OCI-LY7 (cell line): ENCODE results near the gene VDR. TPM values are rescaled to one million over a fixed set of nuclear protein-coding genes. Genes with fewer than 3 reads are reported as not detected.

Experiments used
- BruUV-seq: library from RNA; stranded (reverse); fragments of 400-500 nt; replicated peaks from 2 replicates; lab custom pipeline; 2021; lab: Mats Ljungman, UMichigan
- CTCF ChIA-PET: fragments of 300-600 bp; sonication (Branson Sonifier 250); formaldehyde crosslinking; loops from one replicate; lab custom pipeline; 2022; ENCODE audit warnings: antibody characterized with exemption; ENCODE audit not compliant: unreplicated experiment; lab: Charles Lee
- POLR2A ChIA-PET: fragments of 300-600 bp; sonication (Branson Sonifier 250); formaldehyde crosslinking; loops from one replicate; lab custom pipeline; 2022; ENCODE audit warnings: antibody characterized with exemption; lab: Charles Lee
- DNase-seq: peaks from one replicate; pipeline ENCODE4 v3.0.0-alpha.2; 2015; ENCODE audit warnings: low spot score
- H2AFZ ChIP-seq: fragments of 200-600 bp; sonication (generic), shearing (Covaris generic); 2 replicates; pipeline ENCODE4 v1.6.1; 2014; ENCODE audit warnings: mild to moderate bottlenecking, antibody characterized with exemption, low read length, moderate library complexity
- H3K27ac ChIP-seq: fragments of 200-600 bp; sonication (generic); 2 replicates; pipeline ENCODE4 v1.5.1; 2014; ENCODE audit warnings: mixed run types, low read depth, mild to moderate bottlenecking, moderate library complexity, low read length, inconsistent platforms; ENCODE audit not compliant: poor library complexity, severe bottlenecking
- H3K36me3 ChIP-seq: fragments of 200-600 bp; sonication (generic); 2 replicates; pipeline ENCODE4 v1.6.1; 2014; ENCODE audit warnings: mild to moderate bottlenecking, antibody characterized with exemption, low read length, moderate library complexity, mixed read lengths; ENCODE audit not compliant: insufficient read depth
- H3K4me1 ChIP-seq: fragments of 200-600 bp; sonication (generic); 2 replicates; pipeline ENCODE4 v1.5.1; 2014; ENCODE audit warnings: mild to moderate bottlenecking, low read length; ENCODE audit not compliant: insufficient read depth, poor library complexity, severe bottlenecking
- H3K4me2 ChIP-seq: fragments of 200-600 bp; sonication (generic); 2 replicates; pipeline ENCODE4 v1.6.1; 2014; ENCODE audit warnings: mild to moderate bottlenecking, low read length
- H3K4me3 ChIP-seq: fragments of 200-600 bp; sonication (generic); 2 replicates; pipeline ENCODE4 v1.5.1; 2014; ENCODE audit warnings: mild to moderate bottlenecking, low read depth, low read length; ENCODE audit not compliant: poor library complexity, severe bottlenecking
- H3K79me2 ChIP-seq: fragments of 200-600 bp; sonication (generic); 2 replicates; pipeline ENCODE4 v1.6.1; 2016; ENCODE audit warnings: low read depth, mild to moderate bottlenecking, low read length, moderate library complexity, mixed read lengths; ENCODE audit not compliant: insufficient read depth
- H3K9me2 ChIP-seq: fragments of 200-600 bp; sonication (generic); 2 replicates; pipeline ENCODE4 v1.6.1; 2016; ENCODE audit warnings: mild to moderate bottlenecking, low read length, mixed read lengths; ENCODE audit not compliant: insufficient read depth
- H3K9me3 ChIP-seq: fragments of 200-600 bp; sonication (generic); 2 replicates; pipeline ENCODE4 v1.6.1; 2014; ENCODE audit warnings: mild to moderate bottlenecking, mixed run types, low read length, mixed read lengths
- H4K20me1 ChIP-seq: fragments of 200-600 bp; sonication (generic); 2 replicates; pipeline ENCODE4 v1.6.1; 2014; ENCODE audit warnings: mild to moderate bottlenecking, antibody characterized with exemption, low read length, moderate library complexity, mixed read lengths; ENCODE audit not compliant: insufficient read depth
- CTCF ChIP-seq: fragments of 200-600 bp; sonication (generic); conservative IDR thresholded peaks from 2 replicates; pipeline ENCODE4 v1.5.1; 2014; ENCODE audit warnings: mild to moderate bottlenecking, antibody characterized with exemption, low read length, moderate library complexity, mixed read lengths
- EZH2phosphoT487 ChIP-seq: fragments of 200-600 bp; sonication (generic); IDR thresholded peaks from 2 replicates; pipeline ENCODE4 v1.6.1; 2018; ENCODE audit warnings: low read depth, borderline replicate concordance, mild to moderate bottlenecking, mixed run types, antibody characterized with exemption, low read length, moderate library complexity, mixed read lengths
- intact Hi-C: fragments of 100-400 bp; cut with micrococcal nuclease; formaldehyde crosslinking; loops from one replicate; pipeline ENCODE4 v1.10.0; 2022; ENCODE audit not compliant: unreplicated experiment
- total RNA-seq, 2 experiments: library from RNA; depleted of rRNA in 1 of 2; stranded (reverse); fragments of >200 nt in 1 of 2; shearing (Covaris generic) in 1 of 2; gene quantifications; 2 replicates each; pipeline ENCODE4 v1.2.3, GENCODE V29; 2014 to 2022

Gene VDR
- total RNA-seq, 2 experiments from 2014 or later, result 1.9 to 5.4 TPM

DNA sequence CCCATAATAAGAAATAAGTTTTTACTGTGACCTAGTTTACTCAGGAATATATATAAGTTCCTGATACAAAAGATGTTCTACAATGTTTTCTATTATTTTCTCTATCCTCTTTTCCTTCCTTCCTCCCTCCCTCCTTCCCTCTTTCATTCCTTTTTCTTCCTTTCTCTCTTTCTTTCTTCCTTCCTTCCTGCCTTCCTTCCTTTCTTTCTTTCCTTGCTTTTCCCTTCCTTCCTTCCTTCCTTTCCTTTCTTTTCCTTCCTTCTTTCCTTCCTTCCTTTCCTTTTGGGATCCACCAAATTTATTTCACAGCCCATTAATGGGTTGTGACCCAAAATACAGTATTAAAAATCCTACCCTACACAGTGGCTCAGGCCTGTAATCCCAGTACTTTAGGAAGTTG is 3.9 kb upstream of the VDR start:
- ChIA-PET CTCF (no interaction called here), POLR2A (no interaction called here)
- no peaks in the 10 kb centered on the region for H3K79me2 ChIP-seq
- H3K9me3 ChIP-seq, result no peaks in the 10 kb centered on the region
- no peak overlapping the region for H2AFZ ChIP-seq
- H3K4me3 ChIP-seq, result no peak overlapping the region
- no peak for DNase-seq
- peaks cover 7% of the 10 kb centered on the region for H3K4me1 ChIP-seq
- no peak overlapping the region for H3K4me2 ChIP-seq
- TF ChIP-seq EZH2phosphoT487, result no peak
- TF ChIP-seq CTCF, result no peak
- H3K9me2 ChIP-seq, result no peaks in the 10 kb centered on the region
- intact Hi-C loops, result no loop called here
- BruUV-seq, result no TSS peak
- H4K20me1 ChIP-seq, result no peaks in the 10 kb centered on the region
- no peak overlapping the region for H3K27ac ChIP-seq
- H3K36me3 ChIP-seq, result no peaks in the 10 kb centered on the region

DNA sequence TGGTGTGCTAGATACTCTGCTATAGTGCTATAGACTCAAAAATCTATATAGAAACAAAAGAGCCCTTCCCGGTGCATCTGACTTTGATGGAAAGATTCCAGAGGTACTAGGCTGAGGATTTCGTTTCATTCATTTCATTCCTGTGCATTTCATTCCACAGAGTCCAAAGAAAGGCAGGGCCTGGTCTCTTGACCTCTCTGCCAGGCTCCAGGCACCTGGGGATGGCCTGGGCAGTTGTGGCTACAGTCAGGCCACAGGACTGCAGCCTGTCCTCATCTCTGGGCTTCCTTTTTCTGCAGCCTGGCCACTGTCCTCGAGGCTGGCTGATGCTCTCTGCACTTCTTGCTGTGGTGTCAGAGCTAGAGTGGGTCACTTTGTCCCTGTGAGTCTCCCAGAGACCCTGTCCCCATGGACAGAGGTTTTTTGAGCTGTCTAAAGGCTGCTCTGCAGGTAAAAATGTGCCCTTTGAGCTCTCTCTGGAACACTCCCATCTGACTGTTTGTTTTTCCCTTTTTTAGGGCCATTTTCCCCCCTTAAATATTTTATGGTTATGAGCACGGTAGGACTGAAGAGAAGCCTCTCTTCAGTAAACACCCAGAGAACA is 3.2 kb upstream of the VDR start:
- Histone ChIP-seq H3K4me2 (no peak overlapping the region), H3K79me2 (no peaks in the 10 kb centered on the region), H3K4me1 (peaks cover 10% of the 10 kb centered on the region), H3K9me3 (no peaks in the 10 kb centered on the region), H3K9me2 (no peaks in the 10 kb centered on the region), H4K20me1 (no peaks in the 10 kb centered on the region), H3K27ac (no peak overlapping the region), H2AFZ (no peak overlapping the region), H3K36me3 (no peaks in the 10 kb centered on the region), H3K4me3 (no peak overlapping the region)
- DNase-seq, result no peak
- intact Hi-C loops, result no loop called here
- CTCF ChIA-PET, result no interaction called here
- no peak for TF ChIP-seq EZH2phosphoT487
- BruUV-seq, result no TSS peak
- POLR2A ChIA-PET, result interaction anchor here (0.6 kb wide), 1 partner anchor 1165 kb away, joined by 8 read pairs; no protein-coding TSS in a partner anchor

DNA sequence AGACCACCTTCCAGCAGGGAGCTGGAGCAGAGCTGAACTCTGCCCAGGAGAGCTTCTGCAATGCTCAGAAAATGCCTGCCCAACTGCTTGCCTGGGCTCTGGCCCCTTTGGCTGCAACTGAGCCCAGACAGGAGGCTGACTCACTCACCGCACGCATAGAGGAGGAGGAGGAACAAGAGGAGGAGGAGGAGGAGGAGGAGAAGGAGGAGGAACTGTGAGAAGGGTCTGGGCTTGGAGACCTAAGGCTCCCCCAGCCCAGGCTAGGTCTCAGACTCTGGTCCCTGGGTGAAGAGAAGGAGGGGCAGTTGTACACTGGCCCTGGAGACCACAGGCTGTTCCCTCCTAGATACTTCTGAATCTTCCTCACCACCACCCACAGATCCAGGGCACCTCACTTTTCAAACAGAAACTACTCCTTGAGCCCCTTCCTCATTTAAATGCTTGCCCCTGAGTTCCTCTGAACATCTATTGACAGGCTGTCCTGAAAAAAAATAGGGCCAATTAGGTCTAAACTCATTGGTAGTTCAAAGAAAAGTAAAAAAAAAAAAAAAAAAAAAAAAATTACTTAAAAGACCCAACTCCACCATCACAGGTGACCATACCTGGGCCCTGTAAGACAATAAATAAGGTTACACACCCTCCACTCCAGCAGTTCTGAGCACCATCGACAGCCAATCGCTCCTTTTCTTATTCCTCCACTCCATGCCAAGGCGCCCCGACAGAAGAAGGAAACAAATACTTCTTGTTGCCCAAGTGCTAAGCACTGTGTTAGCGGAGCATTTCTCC is 674 bp downstream of the VDR start:
- H3K27ac ChIP-seq, result no peak overlapping the region
- peak overlapping the region; percentile 98 for H3K4me2 ChIP-seq
- DNase-seq, result no peak
- no peaks in the 10 kb centered on the region for H3K9me2 ChIP-seq
- peaks cover 15% of the 10 kb centered on the region for H3K4me1 ChIP-seq
- POLR2A ChIA-PET, result interaction anchor here (0.6 to 1.2 kb wide), 3 partner anchors 29 to 318 kb away, joined by 3 read pairs; no protein-coding TSS in a partner anchor
- H3K36me3 ChIP-seq, result no peaks in the 10 kb centered on the region
- peak overlapping the region; percentile 71 for H3K4me3 ChIP-seq
- intact Hi-C loops, result loop anchor here (5.0 kb wide), 1 partner anchor 58 kb away; the partner anchor contains the start of gene TMEM106C
- BruUV-seq, result no TSS peak
- H3K79me2 ChIP-seq, result no peaks in the 10 kb centered on the region
- H2AFZ ChIP-seq, result peak overlapping the region; percentile 68; the same call in 1 of the 2 replicates
- TF ChIP-seq EZH2phosphoT487, result no peak
- CTCF ChIA-PET, result interaction anchor here (0.6 kb wide), 1 partner anchor 16 kb away, joined by 4 read pairs; no protein-coding TSS in a partner anchor
- H3K9me3 ChIP-seq, result no peaks in the 10 kb centered on the region
- no peaks in the 10 kb centered on the region for H4K20me1 ChIP-seq
